ENCODE measurements around the gene CARMIL1.

The CARMIL1 gene

GRCh38 chr6:25449774-25450173, 170.6 kb downstream of the CARMIL1 start:
- no peak for DNase-seq

GRCh38 chr6:25450469-25451198, 171.5 kb downstream of the CARMIL1 start:
- DNase-seq: no peak

GRCh38 chr6:25452031-25452430, 172.9 kb downstream of the CARMIL1 start:
- no peak for DNase-seq

GRCh38 chr6:25453288-25453687, 174.1 kb downstream of the CARMIL1 start:
- DNase-seq: no peak

GRCh38 chr6:25454136-25454535, 175.0 kb downstream of the CARMIL1 start:
- no peak for DNase-seq

- no peak for DNase-seq
Measured at GRCh38 chr6:25456249-25457040, 177.3 kb downstream of the CARMIL1 start.

- DNase-seq: no peak
Measured at GRCh38 chr6:25457516-25457915, 178.3 kb downstream of the CARMIL1 start.

GRCh38 chr6:25458485-25458884, 179.3 kb downstream of the CARMIL1 start:
- peak in 1 of 2 donors; percentile 29 for DNase-seq

- no peak for DNase-seq
Measured at GRCh38 chr6:25462235-25462897, 183.2 kb downstream of the CARMIL1 start.

- DNase-seq: no peak
Measured at GRCh38 chr6:25463441-25463840, 184.3 kb downstream of the CARMIL1 start.

GRCh38 chr6:25464225-25464624, 185.1 kb downstream of the CARMIL1 start:
- no peak for DNase-seq

GRCh38 chr6:25465941-25466340, 186.8 kb downstream of the CARMIL1 start:
- no peak for DNase-seq

- DNase-seq: no peak
Measured at GRCh38 chr6:25468881-25469280, 189.7 kb downstream of the CARMIL1 start.

- DNase-seq: no peak
Measured at GRCh38 chr6:25469797-25470388, 190.7 kb downstream of the CARMIL1 start.

- no peak for DNase-seq
Measured at GRCh38 chr6:25472306-25472705, 193.1 kb downstream of the CARMIL1 start.

GRCh38 chr6:25472906-25473305, 193.7 kb downstream of the CARMIL1 start:
- no peak for DNase-seq

GRCh38 chr6:25473447-25473846, 194.3 kb downstream of the CARMIL1 start:
- DNase-seq: no peak

- DNase-seq: no peak
Measured at GRCh38 chr6:25476126-25476525, 197.0 kb downstream of the CARMIL1 start.

GRCh38 chr6:25477006-25477590, 197.9 kb downstream of the CARMIL1 start:
- no peak for DNase-seq

- no peak for DNase-seq
Measured at GRCh38 chr6:25478973-25479372, 199.8 kb downstream of the CARMIL1 start.

- no peak for DNase-seq
Measured at GRCh38 chr6:25481267-25481666, 202.1 kb downstream of the CARMIL1 start.

GRCh38 chr6:25482996-25483395, 203.8 kb downstream of the CARMIL1 start:
- DNase-seq: no peak

GRCh38 chr6:25483943-25484342, 204.8 kb downstream of the CARMIL1 start:
- no peak for DNase-seq

All from CD4-positive, alpha-beta T cell treated with Interleukin-4 for 1 hour (primary cell).